Measurements from ENCODE around the gene SYT2.
"Not testable (repeated sequence)": the region's sequence is repeated elsewhere in the genome, so short reads cannot be mapped to it uniquely, and the experiment has no call there.

SYT2 gene

GRCh38 chr1:202550088-202550487 is 160.2 kb downstream of the SYT2 start:
- not testable (repeated sequence) for H3K27me3 ChIP-seq (ENCODE audit: low read depth, low read length); H3K9me3 ChIP-seq (ENCODE audit: control insufficient read depth in 1 of 2, low read length in 2 of 2); H3K36me3 ChIP-seq (ENCODE audit: control insufficient read depth in 1 of 2, insufficient read depth in 2 of 2, low read length in 2 of 2); H3K4me3 ChIP-seq (ENCODE audit: low read depth in 1 of 2, low read length in 2 of 2)
- H3K4me1 ChIP-seq (ENCODE audit: control insufficient read depth in 1 of 2, insufficient read depth in 2 of 2, low read length in 2 of 2) = peaks cover 0 to 16% of the 10 kb centered on the region in 2 donors
- peak overlapping the region; percentile 31 for H3K27ac ChIP-seq (ENCODE audit: low read length)

- Histone ChIP-seq H3K4me1 (ENCODE audit: control insufficient read depth in 1 of 2, insufficient read depth in 2 of 2, low read length in 2 of 2) (peaks cover 0 to 6% of the 10 kb centered on the region in 2 donors), H3K9me3 (ENCODE audit: control insufficient read depth in 1 of 2, low read length in 2 of 2) (no peaks in the 10 kb centered on the region), H3K27me3 (ENCODE audit: low read depth, low read length) (no peaks in the 10 kb centered on the region), H3K36me3 (ENCODE audit: control insufficient read depth in 1 of 2, insufficient read depth in 2 of 2, low read length in 2 of 2) (no peaks in the 10 kb centered on the region), H3K27ac (ENCODE audit: low read length) (peak overlapping the region; percentile 67), H3K4me3 (ENCODE audit: low read depth in 1 of 2, low read length in 2 of 2) (no peak overlapping the region)
These were observed 163.0 kb downstream of the SYT2 start for GRCh38 chr1:202547215-202547614.

GRCh38 chr1:202546796-202547195 is 163.5 kb downstream of the SYT2 start:
- not testable (repeated sequence) for H3K9me3 ChIP-seq (ENCODE audit: control insufficient read depth in 1 of 2, low read length in 2 of 2); H3K4me3 ChIP-seq (ENCODE audit: low read depth in 1 of 2, low read length in 2 of 2); H3K4me1 ChIP-seq (ENCODE audit: control insufficient read depth in 1 of 2, insufficient read depth in 2 of 2, low read length in 2 of 2); H3K36me3 ChIP-seq (ENCODE audit: control insufficient read depth in 1 of 2, insufficient read depth in 2 of 2, low read length in 2 of 2); H3K27me3 ChIP-seq (ENCODE audit: low read depth, low read length)
- peak overlapping the region; percentile 67 for H3K27ac ChIP-seq (ENCODE audit: low read length)

DNA sequence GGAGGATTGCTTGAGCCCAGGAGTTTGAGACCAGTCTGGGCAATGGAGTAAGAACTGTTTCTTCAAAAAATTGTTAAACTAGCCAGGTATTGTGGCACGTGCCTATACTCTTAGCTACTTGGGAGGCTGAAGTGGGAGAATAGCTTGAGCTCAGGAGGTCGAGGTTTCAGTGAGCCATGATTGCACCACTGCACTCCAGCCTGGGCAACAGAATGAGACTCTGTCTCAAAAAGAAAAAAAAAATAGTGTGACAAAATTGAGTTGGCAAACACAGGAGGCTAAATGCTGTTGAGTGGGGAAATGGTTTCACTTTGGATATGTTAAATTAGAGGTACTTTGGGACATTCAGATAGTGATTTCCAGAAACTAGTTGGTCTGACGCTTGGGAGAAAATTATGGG is 163.9 kb downstream of the SYT2 start:
- Histone ChIP-seq H3K4me3 (ENCODE audit: low read depth in 1 of 2, low read length in 2 of 2) (peak overlapping the region in 1 of 2 donors; percentile 41), H3K27ac (ENCODE audit: low read length) (peak overlapping the region; percentile 67)
- H3K36me3 ChIP-seq (ENCODE audit: control insufficient read depth in 1 of 2, insufficient read depth in 2 of 2, low read length in 2 of 2); H3K9me3 ChIP-seq (ENCODE audit: control insufficient read depth in 1 of 2, low read length in 2 of 2); H3K4me1 ChIP-seq (ENCODE audit: control insufficient read depth in 1 of 2, insufficient read depth in 2 of 2, low read length in 2 of 2); H3K27me3 ChIP-seq (ENCODE audit: low read depth, low read length): not testable (repeated sequence)

DNA sequence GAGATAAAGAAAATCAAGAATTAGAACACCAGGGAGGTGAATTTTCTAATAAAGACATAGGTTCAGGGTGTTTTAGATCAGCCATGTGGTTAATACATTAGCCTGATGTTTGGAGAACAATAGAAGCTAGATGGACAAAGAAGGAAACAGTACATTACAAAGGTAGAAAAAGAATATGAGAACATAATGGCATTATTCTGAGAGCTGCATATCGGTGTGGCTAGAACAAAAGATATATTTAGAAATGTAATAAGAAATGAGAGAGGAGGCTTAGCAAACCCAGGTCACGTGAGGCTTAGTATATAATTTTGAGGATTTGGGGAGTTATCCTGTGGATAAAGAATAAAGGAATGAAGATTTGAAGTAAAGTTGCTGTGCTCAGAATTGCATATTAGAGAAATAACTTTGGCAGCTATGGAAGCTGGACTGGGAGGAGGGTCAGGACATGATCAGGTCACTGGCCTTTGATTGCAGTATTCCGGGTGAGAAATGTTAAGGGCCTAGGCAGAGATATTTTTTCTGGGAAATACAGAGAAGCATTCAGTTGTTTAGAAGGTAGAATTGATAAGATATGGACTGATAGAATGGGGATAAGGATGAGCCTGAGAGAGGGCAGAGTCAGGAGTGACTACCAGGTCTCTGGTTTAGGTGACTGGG is 164.5 kb downstream of the SYT2 start:
- H3K27me3 ChIP-seq (ENCODE audit: low read depth, low read length); H3K9me3 ChIP-seq (ENCODE audit: control insufficient read depth in 1 of 2, low read length in 2 of 2); H3K36me3 ChIP-seq (ENCODE audit: control insufficient read depth in 1 of 2, insufficient read depth in 2 of 2, low read length in 2 of 2); H3K4me1 ChIP-seq (ENCODE audit: control insufficient read depth in 1 of 2, insufficient read depth in 2 of 2, low read length in 2 of 2): not testable (repeated sequence)
- H3K4me3 ChIP-seq (ENCODE audit: low read depth in 1 of 2, low read length in 2 of 2) = peak overlapping the region in 1 of 2 donors; percentile 41
- peak overlapping the region; percentile 67 for H3K27ac ChIP-seq (ENCODE audit: low read length)

DNA sequence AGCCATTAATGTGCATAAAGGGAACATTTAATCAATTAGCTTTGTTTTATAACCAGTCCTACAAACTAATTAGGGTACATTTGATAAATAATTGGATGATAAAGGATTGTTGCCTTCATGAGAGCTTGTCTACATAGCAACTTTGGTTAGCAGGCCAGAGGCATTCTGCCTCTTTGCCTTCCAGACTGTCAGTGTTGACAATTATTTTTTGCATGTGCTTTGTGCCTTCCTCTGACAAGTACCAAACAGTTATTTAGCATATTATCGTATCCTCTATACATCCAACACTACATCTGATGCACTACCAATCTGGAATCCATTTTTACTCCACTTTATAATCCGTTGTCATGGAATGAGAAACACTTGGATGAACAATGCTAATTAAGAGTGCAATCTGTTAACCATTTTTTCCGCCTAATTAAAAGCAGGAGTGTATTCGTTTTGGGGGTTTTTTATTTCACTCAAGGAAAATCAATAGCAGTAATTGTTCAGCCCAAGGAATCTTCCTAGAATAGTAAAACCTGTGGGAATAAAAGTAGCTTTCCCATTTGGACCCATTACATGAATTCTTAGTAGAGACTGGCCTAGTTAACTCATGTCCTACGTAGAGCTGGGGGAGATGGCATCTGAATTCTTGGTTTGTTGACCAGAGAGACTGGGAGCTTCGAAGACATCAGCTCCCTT is 165.3 kb downstream of the SYT2 start:
- peak overlapping the region in 1 of 2 donors; percentile 41 for H3K4me3 ChIP-seq (ENCODE audit: low read depth in 1 of 2, low read length in 2 of 2)

DNA sequence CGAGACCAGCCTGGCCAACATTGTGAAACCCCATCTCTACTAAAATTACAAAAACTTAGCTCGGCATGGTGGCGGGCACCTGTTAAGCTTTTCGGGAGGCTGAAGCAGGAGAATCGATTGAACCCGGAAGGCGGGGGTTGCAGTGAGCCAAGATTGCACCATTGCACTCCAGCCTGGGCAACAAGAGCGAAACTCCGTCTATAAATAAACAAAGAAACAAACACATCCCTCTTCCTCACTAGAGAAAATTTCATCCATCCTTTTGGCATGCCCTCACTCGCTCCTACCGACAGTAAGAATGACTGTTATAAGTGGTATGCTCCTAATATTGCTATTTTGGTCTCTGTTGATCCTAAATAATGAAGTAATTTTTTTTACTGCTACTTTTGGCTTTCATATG is 166.7 kb downstream of the SYT2 start:
- peak overlapping the region in 1 of 2 donors; percentile 64 for H3K4me3 ChIP-seq (ENCODE audit: low read depth in 1 of 2, low read length in 2 of 2)
- H3K9me3 ChIP-seq (ENCODE audit: control insufficient read depth in 1 of 2, low read length in 2 of 2); H3K27me3 ChIP-seq (ENCODE audit: low read depth, low read length); H3K36me3 ChIP-seq (ENCODE audit: control insufficient read depth in 1 of 2, insufficient read depth in 2 of 2, low read length in 2 of 2); H3K4me1 ChIP-seq (ENCODE audit: control insufficient read depth in 1 of 2, insufficient read depth in 2 of 2, low read length in 2 of 2): not testable (repeated sequence)
- H3K27ac ChIP-seq (ENCODE audit: low read length) = peak overlapping the region; percentile 97

More for the DNA sequence above, 165.3 kb downstream of the SYT2 start:
- H3K9me3 ChIP-seq (ENCODE audit: control insufficient read depth in 1 of 2, low read length in 2 of 2); H3K27me3 ChIP-seq (ENCODE audit: low read depth, low read length); H3K4me1 ChIP-seq (ENCODE audit: control insufficient read depth in 1 of 2, insufficient read depth in 2 of 2, low read length in 2 of 2); H3K36me3 ChIP-seq (ENCODE audit: control insufficient read depth in 1 of 2, insufficient read depth in 2 of 2, low read length in 2 of 2): not testable (repeated sequence)
- peak overlapping the region; percentile 28 for H3K27ac ChIP-seq (ENCODE audit: low read length)

- not testable (repeated sequence) for H3K36me3 ChIP-seq (ENCODE audit: control insufficient read depth in 1 of 2, insufficient read depth in 2 of 2, low read length in 2 of 2); H3K4me1 ChIP-seq (ENCODE audit: control insufficient read depth in 1 of 2, insufficient read depth in 2 of 2, low read length in 2 of 2); H3K9me3 ChIP-seq (ENCODE audit: control insufficient read depth in 1 of 2, low read length in 2 of 2); H3K27me3 ChIP-seq (ENCODE audit: low read depth, low read length)
- Histone ChIP-seq H3K27ac (ENCODE audit: low read length) (peak overlapping the region; percentile 97), H3K4me3 (ENCODE audit: low read depth in 1 of 2, low read length in 2 of 2) (peak overlapping the region; percentile 61 to 64)
These were observed 167.8 kb downstream of the SYT2 start for GRCh38 chr1:202542415-202542814.

DNA sequence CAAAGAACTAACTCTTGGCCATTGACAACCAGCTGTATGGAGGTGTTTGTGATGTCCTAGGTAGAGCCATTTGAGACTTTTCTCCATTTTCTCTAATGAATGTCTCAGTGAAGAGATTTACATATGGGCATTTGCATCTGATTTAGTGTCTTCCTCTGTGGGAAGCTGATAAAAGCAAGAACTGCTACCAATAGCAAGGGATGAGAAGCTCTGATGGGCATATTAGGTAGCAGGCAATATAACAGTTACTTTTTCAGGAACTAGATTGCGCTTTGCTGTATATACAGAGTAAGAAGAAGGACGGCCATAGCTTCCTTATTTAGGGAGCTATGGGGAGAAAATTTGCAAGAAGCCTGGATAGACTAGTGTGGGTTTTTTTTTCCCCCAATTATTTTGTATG is 169.4 kb downstream of the SYT2 start:
- not testable (repeated sequence) for H3K4me1 ChIP-seq (ENCODE audit: control insufficient read depth in 1 of 2, insufficient read depth in 2 of 2, low read length in 2 of 2)

More for the DNA sequence above, 169.4 kb downstream of the SYT2 start:
- H3K36me3 ChIP-seq (ENCODE audit: control insufficient read depth in 1 of 2, insufficient read depth in 2 of 2, low read length in 2 of 2); H3K27me3 ChIP-seq (ENCODE audit: low read depth, low read length); H3K9me3 ChIP-seq (ENCODE audit: control insufficient read depth in 1 of 2, low read length in 2 of 2): not testable (repeated sequence)
- H3K4me3 ChIP-seq (ENCODE audit: low read depth in 1 of 2, low read length in 2 of 2) = peak overlapping the region; percentile 64 to 70
- peak overlapping the region; percentile 97 for H3K27ac ChIP-seq (ENCODE audit: low read length)

Data from muscle layer of duodenum (tissue), 2 donors.